GM12872 (cell line): ENCODE data around the gene PCDHGA2.

Source experiments
- TF ChIP-seq, protein P1 (sequence below): IDR thresholded peaks from 3 replicates; pipeline ENCODE4 v1.5.1; 2011; ENCODE audit warnings: low read depth, mild to moderate bottlenecking, low read length, moderate library complexity; ENCODE audit not compliant: insufficient read depth

The PCDHGA2 gene

GRCh38 chr5:141343242-141343952 lies 4.8 kb downstream of the PCDHGA2 start, which contains the start of gene PCDHGA3:
Gene PCDHGA3 (plus strand): TSS chr5:141343829. CDS start chr5:141344034, 205 bp downstream.
- TF ChIP-seq, protein P1, sequence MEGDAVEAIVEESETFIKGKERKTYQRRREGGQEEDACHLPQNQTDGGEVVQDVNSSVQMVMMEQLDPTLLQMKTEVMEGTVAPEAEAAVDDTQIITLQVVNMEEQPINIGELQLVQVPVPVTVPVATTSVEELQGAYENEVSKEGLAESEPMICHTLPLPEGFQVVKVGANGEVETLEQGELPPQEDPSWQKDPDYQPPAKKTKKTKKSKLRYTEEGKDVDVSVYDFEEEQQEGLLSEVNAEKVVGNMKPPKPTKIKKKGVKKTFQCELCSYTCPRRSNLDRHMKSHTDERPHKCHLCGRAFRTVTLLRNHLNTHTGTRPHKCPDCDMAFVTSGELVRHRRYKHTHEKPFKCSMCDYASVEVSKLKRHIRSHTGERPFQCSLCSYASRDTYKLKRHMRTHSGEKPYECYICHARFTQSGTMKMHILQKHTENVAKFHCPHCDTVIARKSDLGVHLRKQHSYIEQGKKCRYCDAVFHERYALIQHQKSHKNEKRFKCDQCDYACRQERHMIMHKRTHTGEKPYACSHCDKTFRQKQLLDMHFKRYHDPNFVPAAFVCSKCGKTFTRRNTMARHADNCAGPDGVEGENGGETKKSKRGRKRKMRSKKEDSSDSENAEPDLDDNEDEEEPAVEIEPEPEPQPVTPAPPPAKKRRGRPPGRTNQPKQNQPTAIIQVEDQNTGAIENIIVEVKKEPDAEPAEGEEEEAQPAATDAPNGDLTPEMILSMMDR = peak; percentile 33; the same call in 2 of the 3 replicates

DNA sequence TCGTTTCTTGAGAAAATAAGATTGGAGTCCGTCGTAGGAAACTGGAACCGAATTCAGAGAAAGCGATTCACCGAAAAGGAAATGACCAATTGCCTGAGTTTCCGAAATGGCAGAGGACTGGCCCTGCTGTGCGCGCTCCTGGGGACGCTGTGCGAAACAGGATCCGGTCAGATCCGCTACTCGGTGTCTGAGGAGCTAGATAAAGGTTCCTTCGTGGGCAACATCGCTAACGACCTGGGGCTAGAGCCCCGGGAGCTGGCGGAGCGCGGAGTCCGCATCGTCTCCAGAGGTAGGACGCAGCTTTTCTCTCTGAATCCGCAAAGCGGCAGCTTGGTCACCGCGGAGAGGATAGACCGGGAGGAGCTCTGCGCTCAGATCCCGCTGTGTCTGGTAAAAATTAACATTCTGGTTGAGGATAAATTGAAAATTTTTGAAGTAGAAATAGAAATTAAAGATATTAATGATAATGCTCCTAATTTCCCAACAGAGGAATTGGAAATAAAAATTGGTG lies 5.4 kb downstream of the PCDHGA2 start:
- TF ChIP-seq, protein P1 = no peak

GRCh38 chr5:141345327-141345726 lies 6.8 kb downstream of the PCDHGA2 start:
- TF ChIP-seq, protein P1 = no peak

DNA sequence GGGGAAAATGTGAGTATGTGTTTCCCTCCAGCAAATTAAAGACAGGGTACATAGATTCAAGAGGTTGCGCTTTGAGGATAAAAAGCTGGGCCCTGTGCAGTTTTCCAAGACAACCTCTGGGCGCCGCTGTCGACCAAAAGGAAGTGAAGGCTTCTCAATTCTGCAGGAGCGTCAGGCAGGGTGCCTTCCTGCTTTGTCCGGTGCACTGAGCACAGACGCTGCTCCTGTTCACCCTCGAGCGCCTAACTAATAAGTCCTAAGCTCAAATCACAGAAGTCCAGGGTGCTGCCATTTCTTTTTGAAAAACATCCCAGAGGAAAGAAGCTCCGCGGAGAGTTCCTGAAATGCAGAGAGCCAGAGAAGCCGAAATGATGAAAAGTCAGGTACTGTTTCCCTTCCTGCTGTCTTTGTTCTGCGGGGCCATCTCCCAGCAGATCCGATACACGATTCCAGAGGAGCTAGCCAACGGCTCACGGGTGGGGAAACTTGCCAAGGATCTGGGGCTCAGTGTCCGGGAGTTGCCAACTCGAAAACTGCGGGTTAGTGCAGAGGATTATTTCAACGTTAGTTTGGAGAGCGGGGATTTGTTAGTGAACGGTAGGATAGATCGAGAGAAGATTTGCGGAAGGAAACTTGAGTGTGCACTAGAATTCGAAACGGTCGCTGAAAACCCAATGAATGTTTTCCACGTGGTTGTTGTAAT lies 11.5 kb downstream of the PCDHGA2 start, which contains the start of gene PCDHGB1:
Gene PCDHGB1, plus strand, starts transcription at position 183 of the 703 bp plus-strand sequence. Its CDS starts 162 bp downstream, at position 345.
- TF ChIP-seq, protein P1 = peak; percentile 64

GRCh38 chr5:141351591-141351990 lies 13.0 kb downstream of the PCDHGA2 start:
- TF ChIP-seq, protein P1 = no peak

DNA sequence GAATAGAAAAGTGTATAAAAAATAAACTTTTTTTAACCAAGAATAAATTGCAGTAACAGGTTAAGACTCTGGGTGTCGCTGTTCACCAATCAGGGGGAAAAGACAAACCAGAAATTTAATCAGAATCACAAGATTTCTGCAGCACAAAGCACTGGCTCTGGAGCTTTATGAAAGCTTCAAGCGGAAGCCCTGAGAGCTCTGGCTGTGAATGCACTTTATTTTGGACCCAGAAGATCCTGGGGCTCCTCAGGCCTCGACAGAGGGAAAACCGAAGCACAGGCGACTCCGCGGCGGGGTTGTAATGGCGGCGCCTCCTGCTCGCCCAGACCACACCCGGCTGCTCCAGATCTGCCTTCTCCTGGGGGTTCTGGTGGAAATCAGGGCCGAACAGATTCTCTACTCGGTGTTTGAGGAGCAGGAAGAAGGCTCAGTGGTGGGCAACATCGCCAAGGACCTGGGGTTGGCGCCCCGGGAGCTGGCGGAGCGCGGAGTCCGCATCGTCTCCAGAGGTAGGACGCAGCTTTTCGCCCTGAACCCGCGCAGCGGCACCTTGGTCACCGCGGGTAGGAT lies 16.4 kb downstream of the PCDHGA2 start, which contains the start of gene PCDHGA4:
Gene PCDHGA4, plus strand, starts transcription at position 122 of the 570 bp plus-strand sequence. Its CDS starts 87 bp downstream, at position 209.
- TF ChIP-seq, protein P1 = peak; percentile 48

- TF ChIP-seq, protein P1 = no peak
These were observed 17.1 kb downstream of the PCDHGA2 start for GRCh38 chr5:141355641-141356040.
